ENCODE data around the gene PPP1R15B.

DNA sequence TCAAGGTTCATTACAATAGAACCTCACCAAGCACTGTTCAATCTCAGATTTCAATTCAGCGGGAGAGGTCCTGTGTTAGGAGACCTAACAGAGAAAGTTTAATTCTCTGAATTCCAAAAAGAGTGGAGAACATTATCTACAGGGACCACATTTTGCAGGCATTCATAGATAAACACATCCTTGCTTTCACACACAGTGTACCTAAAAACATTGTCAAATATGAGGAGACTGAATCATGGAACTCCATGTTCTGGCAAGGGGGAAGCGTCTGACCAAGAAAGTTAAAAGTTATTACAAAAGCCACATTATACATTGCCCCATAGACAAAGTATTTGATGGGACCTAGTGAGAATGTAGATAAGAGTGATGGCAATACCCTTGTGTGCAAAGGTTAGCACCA is 21.1 kb upstream of the PPP1R15B start:
- TF ChIP-seq POLR2A (IDR thresholded peaks at IDR 0.05) (no peak), POLR2AphosphoS5 (IDR thresholded peaks at IDR 0.05) (no peak), EP300 (IDR thresholded peaks at IDR 0.05) (no peak)
- TF ChIP-seq, protein P1, sequence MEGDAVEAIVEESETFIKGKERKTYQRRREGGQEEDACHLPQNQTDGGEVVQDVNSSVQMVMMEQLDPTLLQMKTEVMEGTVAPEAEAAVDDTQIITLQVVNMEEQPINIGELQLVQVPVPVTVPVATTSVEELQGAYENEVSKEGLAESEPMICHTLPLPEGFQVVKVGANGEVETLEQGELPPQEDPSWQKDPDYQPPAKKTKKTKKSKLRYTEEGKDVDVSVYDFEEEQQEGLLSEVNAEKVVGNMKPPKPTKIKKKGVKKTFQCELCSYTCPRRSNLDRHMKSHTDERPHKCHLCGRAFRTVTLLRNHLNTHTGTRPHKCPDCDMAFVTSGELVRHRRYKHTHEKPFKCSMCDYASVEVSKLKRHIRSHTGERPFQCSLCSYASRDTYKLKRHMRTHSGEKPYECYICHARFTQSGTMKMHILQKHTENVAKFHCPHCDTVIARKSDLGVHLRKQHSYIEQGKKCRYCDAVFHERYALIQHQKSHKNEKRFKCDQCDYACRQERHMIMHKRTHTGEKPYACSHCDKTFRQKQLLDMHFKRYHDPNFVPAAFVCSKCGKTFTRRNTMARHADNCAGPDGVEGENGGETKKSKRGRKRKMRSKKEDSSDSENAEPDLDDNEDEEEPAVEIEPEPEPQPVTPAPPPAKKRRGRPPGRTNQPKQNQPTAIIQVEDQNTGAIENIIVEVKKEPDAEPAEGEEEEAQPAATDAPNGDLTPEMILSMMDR (IDR thresholded peaks at IDR 0.05): no peak
